Measurements from ENCODE around the gene CNTD1. TPM values are rescaled to one million over a fixed set of nuclear protein-coding genes. Genes with fewer than 3 reads are reported as not detected.
A peak's percentile ranks its signal among the peaks of the same experiment; 100 is the strongest.

The CNTD1 gene
- total RNA-seq, 1 donor from 2014 or later: 0.46 TPM

- TF ChIP-seq CTCF (conservative IDR thresholded peaks at IDR 0.05): no peak
- peak overlapping the region; percentile 43 for H3K4me3 Mint-ChIP-seq
- no peaks in the 10 kb centered on the region for H3K9me3 Mint-ChIP-seq
- DNase-seq (ENCODE audit: extremely low spot score, unreplicated experiment): no peak
- H3K27ac Mint-ChIP-seq: no peak overlapping the region
- no peaks in the 10 kb centered on the region for H3K36me3 Mint-ChIP-seq
- H3K4me1 Mint-ChIP-seq (ENCODE audit: unreplicated experiment): peaks cover 20% of the 10 kb centered on the region
- H3K27me3 Mint-ChIP-seq: peaks cover 5% of the 10 kb centered on the region
These were observed 23.0 kb upstream of the CNTD1 start for GRCh38 chr17:42775534-42776098.

DNA sequence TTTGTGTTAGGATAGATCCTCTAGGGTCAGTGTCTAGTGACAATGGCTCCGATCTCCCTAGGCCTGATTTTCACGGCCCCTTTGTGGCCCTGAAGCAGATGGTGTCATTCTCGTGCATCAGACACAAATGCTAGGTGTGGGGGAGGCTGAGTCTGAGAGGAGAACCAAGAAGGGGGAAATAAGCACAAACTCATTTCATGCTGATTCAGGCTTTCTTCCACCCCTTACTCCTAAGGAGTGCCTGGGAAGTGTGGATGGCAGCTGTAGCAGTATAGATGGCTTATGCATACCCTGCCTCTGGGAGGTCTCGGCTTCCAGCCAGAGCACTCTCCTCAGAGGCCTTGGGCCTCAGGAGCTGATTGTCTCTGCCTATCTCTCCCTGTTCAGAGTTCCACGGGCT, 20.1 kb upstream of the CNTD1 start:
- Mint-ChIP-seq H3K4me1 (ENCODE audit: unreplicated experiment) (peaks cover 16% of the 10 kb centered on the region), H3K9me3 (no peaks in the 10 kb centered on the region), H3K27ac (no peak overlapping the region), H3K36me3 (peaks cover 6% of the 10 kb centered on the region), H3K27me3 (peaks cover 27% of the 10 kb centered on the region), H3K4me3 (no peak overlapping the region)
- TF ChIP-seq CTCF (conservative IDR thresholded peaks at IDR 0.05): no peak
- no peak for DNase-seq (ENCODE audit: extremely low spot score, unreplicated experiment)

DNA sequence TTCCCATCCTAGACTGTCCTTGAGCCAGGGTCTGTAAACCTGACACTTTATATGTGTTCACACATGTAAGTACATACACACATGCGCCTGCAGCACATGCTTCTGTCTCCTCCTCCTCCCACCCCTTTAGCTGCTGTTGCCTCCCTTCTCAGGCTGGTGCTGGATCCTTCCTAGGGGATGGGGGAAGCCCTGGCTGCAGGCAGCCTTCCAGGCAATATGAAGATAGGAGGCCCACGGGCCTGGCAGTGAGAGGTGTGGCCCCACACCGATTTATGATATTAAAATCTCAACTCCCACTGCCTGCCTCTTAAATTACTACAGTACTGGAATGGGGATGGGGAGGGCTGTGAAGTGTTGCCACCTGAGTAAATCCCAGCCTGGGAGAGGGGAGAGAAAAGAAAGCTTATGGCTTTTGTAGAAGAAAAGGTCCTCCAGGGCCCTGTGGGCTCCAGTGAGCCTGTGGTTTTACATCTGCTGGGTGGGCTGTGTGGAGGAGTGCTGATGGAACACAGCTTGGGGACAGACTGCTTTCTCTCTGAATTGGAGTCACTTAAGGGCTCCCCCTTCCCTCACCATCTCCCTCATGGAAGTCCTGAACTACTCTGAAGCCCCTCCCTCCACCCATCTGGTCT, 19.2 kb upstream of the CNTD1 start:
- peak overlapping the region; percentile 57 for H3K27ac Mint-ChIP-seq
- no peak for TF ChIP-seq CTCF (conservative IDR thresholded peaks at IDR 0.05)
- no peaks in the 10 kb centered on the region for H3K9me3 Mint-ChIP-seq
- peaks cover 31% of the 10 kb centered on the region for H3K27me3 Mint-ChIP-seq
- peaks cover 6% of the 10 kb centered on the region for H3K36me3 Mint-ChIP-seq
- peaks cover 8% of the 10 kb centered on the region for H3K4me1 Mint-ChIP-seq (ENCODE audit: unreplicated experiment)
- H3K4me3 Mint-ChIP-seq: peak overlapping the region; percentile 80
- DNase-seq (ENCODE audit: extremely low spot score, unreplicated experiment): no peak

DNA sequence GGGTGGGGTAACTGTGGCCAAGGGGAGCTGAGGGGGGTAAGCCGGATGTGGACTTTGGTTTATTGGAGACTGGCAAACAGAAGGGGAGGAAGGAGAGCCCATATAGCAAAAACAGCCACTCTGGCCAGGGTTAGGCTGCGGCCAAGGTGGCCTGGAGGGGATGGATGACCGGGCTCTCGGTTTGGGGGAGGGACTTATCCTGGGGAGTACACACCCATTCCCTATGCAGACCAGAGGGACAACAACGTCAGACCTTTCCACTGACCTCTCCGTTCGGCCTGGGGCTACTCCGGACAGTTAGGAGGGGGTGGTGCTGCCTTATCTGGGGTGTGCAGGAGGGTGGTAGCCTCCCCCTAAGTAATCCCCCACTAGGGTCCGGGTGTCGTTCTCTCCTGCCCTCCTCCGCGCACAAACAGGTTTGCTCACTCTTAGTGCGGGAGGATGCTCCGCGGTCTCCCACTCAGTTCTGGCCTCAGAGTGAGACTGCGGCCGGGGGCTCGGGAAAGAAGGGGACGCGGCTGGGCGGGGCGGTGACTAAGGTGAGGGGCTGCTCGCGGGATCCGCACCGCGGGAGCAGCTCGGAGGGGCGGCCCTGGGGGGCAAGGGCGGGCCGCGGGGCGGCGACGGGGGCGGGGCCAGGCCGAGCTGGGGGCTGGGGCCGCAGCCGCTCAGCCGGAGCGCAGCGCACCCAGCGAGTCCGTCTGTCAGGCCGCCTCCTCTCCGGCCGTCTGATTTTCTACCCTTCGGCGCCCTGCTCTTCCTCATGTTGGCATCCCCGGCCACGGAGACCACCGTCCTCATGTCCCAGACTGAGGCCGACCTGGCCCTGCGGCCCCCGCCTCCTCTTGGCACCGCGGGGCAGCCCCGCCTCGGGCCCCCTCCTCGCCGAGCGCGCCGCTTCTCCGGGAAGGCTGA, 18.5 kb upstream of the CNTD1 start, which contains the start of gene WNK4:
Gene WNK4 (plus strand): TSS at position 675 of the 915 bp plus-strand sequence. CDS start 89 bp downstream, at position 764.
- TF ChIP-seq CTCF (conservative IDR thresholded peaks at IDR 0.05): no peak
- H3K27ac Mint-ChIP-seq: peak within 1 kb of the TSS; percentile 57
- no peak for DNase-seq (ENCODE audit: extremely low spot score, unreplicated experiment)
- H3K9me3 Mint-ChIP-seq: no peaks in the 10 kb centered on the region
- H3K4me3 Mint-ChIP-seq: peak within 1 kb of the TSS; percentile 80
- peaks cover 6% of the 10 kb centered on the region for H3K36me3 Mint-ChIP-seq
- H3K27me3 Mint-ChIP-seq: peaks cover 36% of the 10 kb centered on the region
- peaks cover 6% of the 10 kb centered on the region for H3K4me1 Mint-ChIP-seq (ENCODE audit: unreplicated experiment)

GRCh38 chr17:42780851-42781638, 17.6 kb upstream of the CNTD1 start:
- DNase-seq (ENCODE audit: extremely low spot score, unreplicated experiment): no peak
- H3K36me3 Mint-ChIP-seq: peaks cover 6% of the 10 kb centered on the region
- H3K4me1 Mint-ChIP-seq (ENCODE audit: unreplicated experiment): peaks cover 6% of the 10 kb centered on the region
- H3K27me3 Mint-ChIP-seq: peaks cover 42% of the 10 kb centered on the region
- H3K4me3 Mint-ChIP-seq: peak overlapping the region; percentile 80
- no peak for TF ChIP-seq CTCF (conservative IDR thresholded peaks at IDR 0.05)
- H3K9me3 Mint-ChIP-seq: no peaks in the 10 kb centered on the region
- no peak overlapping the region for H3K27ac Mint-ChIP-seq
